Right lobe of liver (tissue), 4 donors: ENCODE measurements around the gene GPC5.

Experiments used
- POLR2A ChIP-seq: fragments of 450-650 bp; IDR thresholded peaks from one replicate; pipeline ENCODE4 v1.6.1; 2017; ENCODE audit warnings: antibody characterized with exemption, mild to moderate bottlenecking
- TF ChIP-seq, protein P1 (sequence below), 4 donors: fragments of 200-600 bp in 3 of 4; fragments of 450-650 bp in 1 of 4; IDR thresholded peaks; one replicate each; pipeline versions ENCODE4 v1.5.1 to v1.8.0; 2016 to 2022; ENCODE audit warnings: antibody characterized with exemption in 4 of 4, mild to moderate bottlenecking in 2 of 4
- donor health status: DM: no; HTN: no; CAD: no.
- donor health status: DM: no; HTN: no; CAD: no.
- donor health status: DM: no; HTN: yes; CAD: no.

DNA sequence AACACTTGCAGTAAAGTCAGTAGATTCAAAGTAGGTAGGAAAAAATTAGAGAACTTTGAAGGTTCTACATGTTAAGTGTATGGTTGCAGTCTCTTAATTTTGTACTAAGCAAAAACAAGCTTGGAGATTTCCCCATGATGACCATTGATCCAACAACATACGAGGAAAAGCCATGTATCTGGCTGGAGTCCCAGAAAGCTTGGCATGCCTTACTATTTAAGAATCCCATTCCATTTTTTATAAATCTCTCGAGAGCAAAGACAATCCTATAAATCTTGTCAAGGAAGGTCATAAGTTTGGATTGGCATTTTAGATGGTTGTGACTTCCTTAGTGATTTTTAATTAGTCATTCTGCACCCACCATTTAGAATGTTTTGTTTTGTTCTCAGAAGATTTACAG lies 495.9 kb downstream of the GPC5 start:
- TF ChIP-seq, protein P1, sequence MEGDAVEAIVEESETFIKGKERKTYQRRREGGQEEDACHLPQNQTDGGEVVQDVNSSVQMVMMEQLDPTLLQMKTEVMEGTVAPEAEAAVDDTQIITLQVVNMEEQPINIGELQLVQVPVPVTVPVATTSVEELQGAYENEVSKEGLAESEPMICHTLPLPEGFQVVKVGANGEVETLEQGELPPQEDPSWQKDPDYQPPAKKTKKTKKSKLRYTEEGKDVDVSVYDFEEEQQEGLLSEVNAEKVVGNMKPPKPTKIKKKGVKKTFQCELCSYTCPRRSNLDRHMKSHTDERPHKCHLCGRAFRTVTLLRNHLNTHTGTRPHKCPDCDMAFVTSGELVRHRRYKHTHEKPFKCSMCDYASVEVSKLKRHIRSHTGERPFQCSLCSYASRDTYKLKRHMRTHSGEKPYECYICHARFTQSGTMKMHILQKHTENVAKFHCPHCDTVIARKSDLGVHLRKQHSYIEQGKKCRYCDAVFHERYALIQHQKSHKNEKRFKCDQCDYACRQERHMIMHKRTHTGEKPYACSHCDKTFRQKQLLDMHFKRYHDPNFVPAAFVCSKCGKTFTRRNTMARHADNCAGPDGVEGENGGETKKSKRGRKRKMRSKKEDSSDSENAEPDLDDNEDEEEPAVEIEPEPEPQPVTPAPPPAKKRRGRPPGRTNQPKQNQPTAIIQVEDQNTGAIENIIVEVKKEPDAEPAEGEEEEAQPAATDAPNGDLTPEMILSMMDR (IDR thresholded peaks at IDR 0.05): no peak
- TF ChIP-seq POLR2A: no peak
